A204.1 (cell line): ENCODE data around the gene ZFYVE9.
A peak's percentile ranks its signal among the peaks of the same experiment; 100 is the strongest.
"Not testable (repeated sequence)": the region's sequence is repeated elsewhere in the genome, so short reads cannot be mapped to it uniquely, and the experiment has no call there.

Experiments used
- FAIRE-seq: peaks from 2 replicates; lab custom pipeline; 2012; peaks lifted over from hg19 to GRCh38; lab: Jason Lieb, UNC

ZFYVE9 gene

DNA sequence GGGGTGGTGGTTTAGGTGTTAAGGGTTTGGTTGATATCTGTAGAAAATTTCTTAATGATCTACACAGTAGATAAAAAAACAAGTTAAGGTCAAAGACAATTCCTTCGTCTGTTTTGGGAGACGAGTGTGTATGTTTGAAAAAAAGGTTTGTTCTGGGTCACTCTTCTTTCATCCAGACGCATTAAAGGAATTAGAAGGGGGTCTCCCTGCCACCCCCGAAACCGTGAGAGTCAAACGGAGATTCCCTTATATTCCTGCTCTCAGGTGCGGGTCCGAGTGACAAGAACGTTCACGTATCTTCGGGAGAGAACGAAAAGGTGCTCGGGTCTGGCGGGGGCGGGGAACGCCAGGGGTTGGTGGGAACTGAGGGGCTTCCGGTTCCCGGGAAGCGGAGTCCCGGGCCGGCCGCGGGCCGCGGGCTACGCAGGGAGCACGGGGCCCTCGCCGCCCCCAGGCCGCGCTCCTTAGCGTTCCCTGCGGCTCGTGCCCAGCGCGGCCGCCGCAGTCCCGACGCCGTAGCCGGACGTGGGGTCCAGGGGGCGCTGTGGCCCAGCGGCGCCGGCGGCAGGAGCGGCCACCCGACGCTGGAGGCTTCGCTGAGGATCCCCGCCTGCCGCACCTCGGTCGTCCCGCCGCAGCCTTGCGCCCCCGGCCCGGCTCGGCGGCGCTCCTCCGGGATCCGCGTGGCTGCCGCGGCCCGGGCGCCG is at the start of gene ZFYVE9:
ZFYVE9 (plus strand) TSS at position 577 of the 707 bp plus-strand sequence. CDS start 91,118 bp downstream, outside the sequence.
- no peak for FAIRE-seq

DNA sequence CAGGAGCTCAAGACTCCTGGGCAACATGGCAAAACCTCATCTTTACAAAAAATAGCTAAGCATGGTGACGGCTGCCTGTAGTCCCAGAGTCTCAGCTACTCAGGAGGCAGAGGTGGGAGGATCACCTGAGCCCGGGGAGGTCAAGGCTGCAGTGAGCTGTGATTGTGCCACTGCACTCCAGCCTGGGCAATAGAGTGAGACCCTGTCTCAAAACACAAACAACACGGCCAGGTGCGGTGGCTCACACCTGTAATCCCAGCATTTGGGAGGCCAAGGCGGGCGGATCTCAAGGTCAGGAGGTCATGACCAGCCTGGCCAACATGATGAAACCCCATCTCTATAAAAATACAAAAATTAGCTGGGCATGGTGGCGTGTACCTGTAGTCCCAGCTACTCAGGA is 47.6 kb upstream of the ZFYVE9 start:
- FAIRE-seq: not testable (repeated sequence)

DNA sequence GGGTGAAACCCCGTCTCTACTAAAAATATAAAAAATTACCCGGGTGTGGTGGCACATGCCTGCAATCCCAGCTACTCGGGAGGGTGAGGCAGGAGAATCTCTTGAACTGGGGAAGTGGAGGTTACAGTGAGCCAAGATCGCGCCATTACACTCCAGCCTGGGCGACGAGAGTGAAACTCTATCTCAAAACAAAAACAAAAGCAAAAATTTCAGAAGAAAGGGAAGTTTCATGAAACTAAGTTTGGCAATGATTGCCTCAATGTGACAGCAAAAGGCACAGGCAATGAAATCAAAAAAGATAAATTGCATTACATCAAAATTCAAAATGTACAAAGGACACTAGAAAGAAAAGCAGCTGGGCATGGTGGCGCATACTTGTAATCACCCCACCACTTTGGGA is 45.7 kb upstream of the ZFYVE9 start:
- no peak for FAIRE-seq

DNA sequence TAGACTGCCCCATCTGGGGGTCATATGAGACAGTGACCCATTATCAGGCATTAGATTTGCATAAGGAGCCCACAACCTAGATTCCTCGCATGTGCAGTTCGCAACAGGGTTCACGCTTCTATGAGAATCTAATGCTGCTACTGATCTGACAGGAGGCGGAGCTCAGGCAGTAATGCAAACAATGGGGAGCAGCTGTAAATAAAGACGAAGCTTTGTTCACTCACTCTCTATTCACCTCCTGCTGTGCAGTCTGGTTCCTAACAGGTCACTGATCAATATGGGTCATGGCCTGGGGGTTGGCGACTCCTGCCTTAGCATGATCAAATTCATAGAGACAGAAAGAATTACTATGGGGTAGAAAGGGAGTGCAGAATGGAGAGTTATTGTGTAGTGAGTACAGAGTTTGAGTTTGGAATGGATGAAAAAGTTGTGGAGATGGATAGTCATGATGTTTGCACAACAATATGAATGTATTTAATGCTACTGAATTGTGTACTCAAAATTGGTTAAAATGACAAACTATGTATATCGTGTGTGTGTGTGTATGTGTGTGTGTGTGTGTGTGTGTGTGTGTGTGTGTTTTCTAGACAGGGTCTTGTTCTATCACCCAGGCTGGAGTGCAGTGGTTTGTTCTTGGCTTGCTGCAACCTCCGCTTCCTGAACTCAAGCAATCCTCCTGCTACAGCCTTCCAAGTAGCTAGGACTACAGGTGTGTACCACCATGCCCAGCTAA is 43.6 kb upstream of the ZFYVE9 start:
- FAIRE-seq: no peak

- no peak for FAIRE-seq
Observed at GRCh38 chr1:52102336-52103013, 39.4 kb upstream of the ZFYVE9 start.

- FAIRE-seq: no peak
Observed at GRCh38 chr1:52111492-52111891, 30.4 kb upstream of the ZFYVE9 start.

DNA sequence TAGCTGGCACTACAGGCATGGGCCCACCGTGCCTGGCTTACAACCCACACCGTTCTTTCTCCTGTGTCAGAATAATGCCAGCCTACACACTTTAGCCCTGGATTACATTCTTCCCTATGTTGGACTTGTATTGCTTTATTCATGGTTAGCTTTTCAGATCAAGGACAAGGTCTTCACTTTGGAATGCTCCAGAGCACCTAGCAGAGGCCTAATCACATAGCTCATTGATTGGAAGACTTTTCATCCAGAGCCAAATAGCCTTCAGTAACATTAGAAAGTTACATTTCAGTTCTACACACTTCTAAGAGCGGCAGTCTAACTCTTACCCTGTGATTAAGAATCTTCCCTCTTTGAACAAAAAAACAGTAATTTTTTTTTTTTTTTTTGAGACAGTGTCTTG is 29.4 kb upstream of the ZFYVE9 start:
- FAIRE-seq: no peak

DNA sequence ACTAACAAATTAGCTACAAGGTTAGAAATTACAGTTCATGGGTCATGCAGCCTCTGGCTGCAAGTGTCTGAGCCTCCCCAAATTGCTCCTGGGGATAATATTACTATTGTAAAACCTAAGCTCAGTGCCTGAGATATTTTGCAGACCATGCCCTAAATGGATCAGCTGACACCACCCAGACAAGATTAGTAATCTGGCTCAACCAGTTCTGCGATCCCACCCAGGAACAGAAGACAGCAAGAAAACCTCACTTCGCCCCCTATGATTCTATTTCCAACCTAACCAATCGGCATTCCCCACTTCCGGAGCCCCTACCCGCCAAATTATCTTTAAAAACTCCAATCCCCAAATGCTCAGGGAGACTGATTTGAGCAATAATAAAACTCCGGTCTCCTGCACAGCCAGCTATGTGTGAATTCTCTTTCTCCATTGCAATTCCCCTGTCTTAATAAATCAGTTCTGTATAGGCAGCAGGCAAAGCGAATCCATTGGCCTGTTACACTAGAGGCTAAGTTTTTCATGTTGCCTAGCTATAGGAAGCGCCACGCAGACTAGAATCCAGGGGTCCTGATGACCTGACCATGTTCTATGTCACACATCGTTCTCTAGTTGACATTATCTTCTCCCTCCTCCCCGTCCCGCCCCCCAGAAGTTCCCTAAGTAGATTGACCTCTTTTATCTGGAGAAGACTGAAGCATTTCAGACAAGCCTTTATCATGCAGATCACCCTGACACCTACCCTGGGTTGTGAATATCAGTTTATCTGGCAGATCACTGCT is 22.4 kb upstream of the ZFYVE9 start:
- FAIRE-seq: no peak

GRCh38 chr1:52122384-52122783 is 19.5 kb upstream of the ZFYVE9 start:
- FAIRE-seq: no peak

DNA sequence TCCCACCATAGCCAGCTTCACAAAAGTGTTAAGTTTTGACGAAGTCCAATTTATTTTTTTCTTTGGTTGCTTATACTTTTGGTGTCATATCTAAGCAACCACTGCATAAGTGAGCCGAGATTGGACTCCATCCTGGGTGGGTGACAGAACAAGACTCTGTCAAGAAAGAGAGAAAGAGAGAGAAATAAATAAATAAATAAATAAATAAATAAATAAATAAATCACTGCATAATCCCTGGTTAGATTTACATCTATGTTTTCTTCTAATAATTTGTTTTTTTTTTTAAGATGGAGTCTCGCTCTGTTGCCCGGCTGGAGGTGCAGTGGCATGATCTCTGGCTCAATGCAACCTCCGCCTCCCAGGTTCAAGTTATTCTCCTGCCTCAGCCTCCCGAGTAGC is 18.3 kb upstream of the ZFYVE9 start:
- FAIRE-seq: no peak

GRCh38 chr1:52125736-52126359 is 16.0 kb upstream of the ZFYVE9 start:
- FAIRE-seq: no peak

GRCh38 chr1:52127181-52128180 is 14.4 kb upstream of the ZFYVE9 start:
- peak; percentile 25 for FAIRE-seq

GRCh38 chr1:52139817-52140540 is 1.9 kb upstream of the ZFYVE9 start:
- no peak for FAIRE-seq

- FAIRE-seq: no peak
Observed at GRCh38 chr1:52140633-52141512, 1.0 kb upstream of the ZFYVE9 start.

- no peak for FAIRE-seq
Observed at GRCh38 chr1:52142220-52143183, 613 bp downstream of the ZFYVE9 start.

GRCh38 chr1:52145137-52145536 is 3.2 kb downstream of the ZFYVE9 start:
- FAIRE-seq: no peak

DNA sequence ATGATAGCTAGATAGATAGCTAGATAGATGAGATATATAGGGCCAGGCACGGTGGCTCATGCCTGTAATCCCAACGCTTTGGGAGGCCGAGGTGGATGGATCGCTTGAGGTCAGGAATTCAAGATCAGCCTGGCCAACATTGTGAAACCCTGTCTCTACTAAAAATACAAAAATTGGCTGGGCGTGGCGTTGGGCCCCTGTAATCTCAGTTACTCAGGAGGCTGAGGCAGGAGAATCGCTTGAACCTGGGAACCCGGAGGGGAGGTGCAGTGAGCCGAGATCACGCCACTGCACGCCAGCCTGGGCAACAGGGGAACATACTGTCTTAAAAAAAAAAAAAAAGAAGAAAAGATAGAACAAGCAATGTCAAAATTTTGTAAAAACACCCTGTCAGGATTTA is 8.6 kb downstream of the ZFYVE9 start:
- not testable (repeated sequence) for FAIRE-seq

DNA sequence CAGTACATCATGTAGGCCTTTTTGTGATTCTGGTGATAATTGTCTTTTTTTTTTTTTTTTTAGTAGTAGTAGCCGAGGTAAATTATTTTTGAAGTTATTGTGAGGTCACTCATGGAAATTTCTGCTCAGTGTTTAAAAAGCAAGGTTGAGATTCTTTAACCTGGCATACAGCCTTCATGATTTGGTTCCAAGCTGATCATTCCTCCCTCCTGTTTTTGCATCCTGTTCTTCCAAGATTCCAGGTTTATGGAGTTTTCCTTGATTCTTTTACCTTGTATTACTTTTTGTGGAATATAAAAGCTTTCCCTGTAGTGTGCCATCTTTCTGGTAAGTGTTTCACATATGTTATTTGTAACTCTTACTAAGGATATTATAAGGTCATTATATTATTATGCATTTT is 9.1 kb downstream of the ZFYVE9 start:
- no peak for FAIRE-seq
